Suprapubic skin (tissue), 4 donors: ENCODE measurements around the gene UBL5. TPM values are rescaled to one million over a fixed set of nuclear protein-coding genes. Genes with fewer than 3 reads are reported as not detected.
"Not testable (repeated sequence)": the region's sequence is repeated elsewhere in the genome, so short reads cannot be mapped to it uniquely, and the experiment has no call there.

Source experiments
- DNase-seq, 2 donors: peaks; one replicate each; pipeline ENCODE4 v3.0.0-alpha.2; 2019; ENCODE audit warnings: low spot score in 2 of 2
- H3K27ac ChIP-seq: fragments of 200-600 bp; sonication (generic); one replicate; pipeline ENCODE4 v1.5.1; 2019
- H3K27me3 ChIP-seq: fragments of 200-600 bp; sonication (generic); one replicate; pipeline ENCODE4 v1.5.1; 2019
- H3K36me3 ChIP-seq: fragments of 200-600 bp; sonication (generic); one replicate; pipeline ENCODE4 v1.5.1; 2019
- H3K4me1 ChIP-seq: fragments of 200-600 bp; sonication (generic); one replicate; pipeline ENCODE4 v1.5.1; 2019
- H3K4me3 ChIP-seq: fragments of 200-600 bp; sonication (generic); one replicate; pipeline ENCODE4 v1.5.1; 2019; ENCODE audit warnings: mild to moderate bottlenecking
- H3K9me3 ChIP-seq: fragments of 200-600 bp; sonication (generic); one replicate; pipeline ENCODE4 v1.5.1; 2019
- CTCF ChIP-seq, 2 donors: fragments of 200-600 bp in 1 of 2; fragments of 450-650 bp in 1 of 2; sonication (generic) in 1 of 2; IDR thresholded peaks; one replicate each; pipeline ENCODE4 v1.5.1; 2016 to 2019; ENCODE audit warnings: antibody characterized with exemption in 2 of 2, mild to moderate bottlenecking in 1 of 2, moderate library complexity in 1 of 2
- EP300 ChIP-seq: sonication (generic); formaldehyde crosslinking; IDR thresholded peaks from one replicate; pipeline ENCODE4 v1.6.1; 2017; ENCODE audit warnings: antibody characterized with exemption
- POLR2A ChIP-seq, 2 donors: fragments of 450-650 bp; IDR thresholded peaks; one replicate each; pipeline ENCODE4 v1.6.1; 2017; ENCODE audit warnings: antibody characterized with exemption in 2 of 2, mild to moderate bottlenecking in 2 of 2, moderate library complexity in 2 of 2
- POLR2AphosphoS5 ChIP-seq, 3 donors: sonication (generic); formaldehyde crosslinking; IDR thresholded peaks; one replicate each; pipeline ENCODE4 v1.6.1; 2017; ENCODE audit warnings: antibody characterized with exemption in 3 of 3
- WGBS: methylation state at CpG from one replicate; pipeline ENCODE4 v1.1.5; 2018; 5-methylcytosine and 5-hydroxymethylcytosine counted together
- total RNA-seq, 4 donors: library from RNA; depleted of rRNA; stranded (reverse); fragments of >200 nt; gene quantifications; one replicate each; pipeline ENCODE4 v1.1.0, GENCODE V29; 2016

The UBL5 gene
- total RNA-seq, 4 donors from 2014 or later: 170 to 337 (median 261) TPM

GRCh38 chr19:9786819-9787218, 40.9 kb upstream of the UBL5 start:
- H3K4me3 ChIP-seq: no peak overlapping the region
- no peaks in the 10 kb centered on the region for H3K36me3 ChIP-seq
- TF ChIP-seq POLR2AphosphoS5 (IDR thresholded peaks at IDR 0.05) (no peak), CTCF (IDR thresholded peaks at IDR 0.05) (no peak), EP300 (no peak), POLR2A (IDR thresholded peaks at IDR 0.05) (no peak)
- H3K27ac ChIP-seq: no peak overlapping the region
- no peaks in the 10 kb centered on the region for H3K27me3 ChIP-seq
- peaks cover 15% of the 10 kb centered on the region for H3K4me1 ChIP-seq
- DNase-seq: no peak
- 89% methylated on average over 8 of the region's 8 CpGs for WGBS
- no peaks in the 10 kb centered on the region for H3K9me3 ChIP-seq

DNA sequence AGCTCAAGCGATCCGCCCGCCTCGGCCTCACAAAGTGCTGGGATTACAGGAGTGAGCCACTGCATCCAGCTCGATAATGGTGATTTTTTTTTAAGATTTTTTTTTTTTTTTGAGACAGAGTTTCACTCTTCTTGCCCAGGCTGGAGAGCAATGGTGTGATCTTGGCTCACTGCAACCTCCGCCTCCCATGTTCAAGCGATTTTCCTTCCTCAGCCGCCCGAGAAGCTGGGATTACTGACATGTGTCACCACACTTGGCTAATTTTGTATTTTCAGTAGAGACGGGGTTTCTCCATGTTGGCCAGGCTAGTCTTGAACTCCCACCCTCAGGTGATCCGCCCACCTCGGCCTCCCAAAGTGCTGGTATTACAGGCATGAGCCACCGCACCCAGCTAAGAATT, 39.1 kb upstream of the UBL5 start:
- not testable (repeated sequence) for H3K27me3 ChIP-seq, H3K4me3 ChIP-seq, H3K36me3 ChIP-seq, DNase-seq, H3K27ac ChIP-seq, H3K9me3 ChIP-seq
- 91% methylated on average over 13 of the region's 13 CpGs for WGBS
- peaks cover 19% of the 10 kb centered on the region for H3K4me1 ChIP-seq

GRCh38 chr19:9789066-9789465, 38.7 kb upstream of the UBL5 start:
- H3K4me3 ChIP-seq: no peak overlapping the region
- H3K9me3 ChIP-seq: no peaks in the 10 kb centered on the region
- DNase-seq: no peak
- H3K27me3 ChIP-seq: no peaks in the 10 kb centered on the region
- H3K27ac ChIP-seq: no peak overlapping the region
- 81% methylated on average over 11 of the region's 11 CpGs for WGBS
- no peak for TF ChIP-seq POLR2A (IDR thresholded peaks at IDR 0.05)
- TF ChIP-seq CTCF (IDR thresholded peaks at IDR 0.05): no peak
- no peak for TF ChIP-seq POLR2AphosphoS5 (IDR thresholded peaks at IDR 0.05)
- TF ChIP-seq EP300: no peak
- no peaks in the 10 kb centered on the region for H3K36me3 ChIP-seq
- peaks cover 19% of the 10 kb centered on the region for H3K4me1 ChIP-seq

DNA sequence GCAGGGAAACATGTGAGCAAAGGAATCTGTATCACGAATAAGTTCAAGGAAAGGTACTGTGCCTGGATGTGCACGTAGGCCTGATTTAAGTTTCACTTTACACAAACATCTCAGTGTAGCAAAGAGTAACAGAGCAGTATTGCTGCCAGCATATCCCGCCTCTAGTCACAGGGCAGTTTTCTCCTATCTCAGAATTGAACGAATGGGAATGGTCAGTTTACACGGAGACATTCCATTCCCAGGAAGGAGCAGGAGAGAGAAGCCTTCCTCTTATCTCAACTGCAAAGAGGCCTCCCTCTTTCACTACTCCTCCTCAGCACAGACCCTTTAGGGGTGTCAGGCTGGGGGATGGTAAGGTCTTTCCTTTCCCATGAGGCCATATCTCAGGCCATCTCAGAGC, 38.1 kb upstream of the UBL5 start:
- H3K36me3 ChIP-seq, H3K4me3 ChIP-seq, H3K9me3 ChIP-seq, H3K27me3 ChIP-seq, DNase-seq, H3K27ac ChIP-seq: not testable (repeated sequence)
- WGBS: 59% methylated on average over 5 of the region's 5 CpGs
- H3K4me1 ChIP-seq: peaks cover 17% of the 10 kb centered on the region

- not testable (repeated sequence) for H3K36me3 ChIP-seq, DNase-seq, H3K27me3 ChIP-seq, H3K27ac ChIP-seq, H3K9me3 ChIP-seq
- WGBS: 84% methylated on average over 6 of the region's 6 CpGs
- Histone ChIP-seq H3K4me3 (peak overlapping the region; percentile 65), H3K4me1 (peaks cover 14% of the 10 kb centered on the region)
These were observed 36.7 kb upstream of the UBL5 start for GRCh38 chr19:9791073-9791367.

- Histone ChIP-seq H3K27me3 (no peaks in the 10 kb centered on the region), H3K4me3 (peak overlapping the region; percentile 65), H3K27ac (peak overlapping the region; percentile 90), H3K4me1 (peaks cover 18% of the 10 kb centered on the region), H3K36me3 (no peaks in the 10 kb centered on the region), H3K9me3 (no peaks in the 10 kb centered on the region)
- DNase-seq: peak; percentile 99
- TF ChIP-seq EP300: no peak
- no peak for TF ChIP-seq POLR2A (IDR thresholded peaks at IDR 0.05)
- 2% methylated on average over 38 of the region's 50 CpGs for WGBS
These were observed 36.0 kb upstream of the UBL5 start for GRCh38 chr19:9791552-9792205.

GRCh38 chr19:9792206-9793070, 35.3 kb upstream of the UBL5 start:
- Histone ChIP-seq H3K27me3 (no peaks in the 10 kb centered on the region), H3K4me1 (peaks cover 23% of the 10 kb centered on the region), H3K9me3 (no peaks in the 10 kb centered on the region), H3K36me3 (no peaks in the 10 kb centered on the region), H3K4me3 (peak overlapping the region; percentile 65), H3K27ac (peak overlapping the region; percentile 90)
- 2% methylated on average over 67 of the region's 70 CpGs for WGBS
- peak; percentile 98 for DNase-seq
- TF ChIP-seq POLR2AphosphoS5 (IDR thresholded peaks at IDR 0.05): no peak
- no peak for TF ChIP-seq CTCF (IDR thresholded peaks at IDR 0.05)
- no peak for TF ChIP-seq POLR2A (IDR thresholded peaks at IDR 0.05)
- TF ChIP-seq EP300: no peak
